Activated CD8-positive, alpha-beta T cell treated with anti-CD3 and anti-CD28 coated beads for 36 hours (primary cell): ENCODE results near the gene ZKSCAN1. TPM values are rescaled to one million over a fixed set of nuclear protein-coding genes. Genes with fewer than 3 reads are reported as not detected.

Experiments used
- ATAC-seq: fragments of 200-7000 bp; cut with Tn5 transposase; one replicate; pipeline ENCODE4 v1.10.0; 2021; ENCODE audit warnings: mild to moderate bottlenecking, moderate library complexity
- CTCF ChIA-PET: fragments of 350-600 bp; sonication (Branson Sonifier 250); formaldehyde crosslinking; loops from one replicate; lab custom pipeline; 2021; ENCODE audit warnings: antibody characterized with exemption; lab: Charles Lee
- POLR2A ChIA-PET: fragments of 350-600 bp; sonication (Branson Sonifier 250); formaldehyde crosslinking; loops from one replicate; lab custom pipeline; 2021; ENCODE audit warnings: antibody characterized with exemption; lab: Charles Lee
- DNase-seq: peaks from one replicate; pipeline ENCODE4 v3.0.0-alpha.2; 2020
- H3K27ac Mint-ChIP-seq: one replicate; pipeline ENCODE4 v1.8.0; 2021; ENCODE audit warnings: mild to moderate bottlenecking, mixed read lengths
- H3K27me3 Mint-ChIP-seq: one replicate; pipeline ENCODE4 v1.8.0; 2021; ENCODE audit warnings: mixed read lengths
- H3K36me3 Mint-ChIP-seq: one replicate; pipeline ENCODE4 v1.8.0; 2021; ENCODE audit warnings: low read depth, mixed read lengths
- H3K4me1 Mint-ChIP-seq: one replicate; pipeline ENCODE4 v1.8.0; 2021; ENCODE audit warnings: low read depth, mixed read lengths
- H3K4me3 Mint-ChIP-seq: one replicate; pipeline ENCODE4 v1.8.0; 2021; ENCODE audit warnings: mild to moderate bottlenecking, moderate library complexity, mixed read lengths
- H3K9me3 Mint-ChIP-seq: one replicate; pipeline ENCODE4 v1.8.0; 2021; ENCODE audit warnings: mixed read lengths
- CTCF ChIP-seq: fragments of 200-600 bp; IDR thresholded peaks from one replicate; pipeline ENCODE4 v1.8.0; 2022; ENCODE audit warnings: antibody characterized with exemption, mild to moderate bottlenecking
- intact Hi-C: fragments of 100-400 bp; cut with micrococcal nuclease; formaldehyde crosslinking; loops from one replicate; pipeline ENCODE4 v1.10.0; 2022
- total RNA-seq, 2 experiments: library from RNA; stranded (reverse); gene quantifications; one replicate each; pipeline ENCODE4 v1.2.3, GENCODE V29; 2021

ZKSCAN1 gene
- total RNA-seq, 2 experiments from 2014 or later = 41.9 to 47.3 TPM

GRCh38 chr7:100087055-100087750 is 71.8 kb downstream of the ZKSCAN1 start:
- Mint-ChIP-seq H3K9me3 (no peaks in the 10 kb centered on the region), H3K4me3 (peak overlapping the region; percentile 17), H3K36me3 (peaks cover 16% of the 10 kb centered on the region), H3K4me1 (peaks cover 27% of the 10 kb centered on the region), H3K27me3 (no peaks in the 10 kb centered on the region), H3K27ac (peak overlapping the region; percentile 6)
- ChIA-PET POLR2A (interaction anchor here (0.9 to 1.5 kb wide), 3 partner anchors 8 to 31 kb away, joined by 4 to 14 read pairs (median 6); partner anchors contain the start of genes AP4M1 and MCM7), CTCF (no interaction called here)
- no peak for TF ChIP-seq CTCF
- DNase-seq (no peak), ATAC-seq (no peak)
- intact Hi-C loops = loop anchor here (10.0 kb wide), 1 partner anchor 172 kb away; the partner anchor contains the start of gene TRIM4

- no peaks in the 10 kb centered on the region for H3K9me3 Mint-ChIP-seq
- peak overlapping the region; percentile 97 for H3K27ac Mint-ChIP-seq
- H3K4me3 Mint-ChIP-seq = peak overlapping the region; percentile 95
- DNase-seq (no peak), ATAC-seq (peak; percentile 1)
- no peaks in the 10 kb centered on the region for H3K27me3 Mint-ChIP-seq
- peaks cover 26% of the 10 kb centered on the region for H3K36me3 Mint-ChIP-seq
- POLR2A ChIA-PET = interaction anchor here (0.7 to 6.7 kb wide), 4 partner anchors 9 to 39 kb away, joined by 3 to 187 read pairs (median 6); partner anchors contain the start of genes AP4M1, MBLAC1 and MCM7
- TF ChIP-seq CTCF = no peak
- peaks cover 25% of the 10 kb centered on the region for H3K4me1 Mint-ChIP-seq
- intact Hi-C loops = loop anchor here (10.0 kb wide), 1 partner anchor 173 kb away; the partner anchor contains the start of gene TRIM4
- CTCF ChIA-PET = interaction anchor here (1.0 kb wide), 1 partner anchor 42 kb away, joined by 3 read pairs; no protein-coding TSS in a partner anchor
Measured at GRCh38 chr7:100088095-100088620, 72.8 kb downstream of the ZKSCAN1 start.

GRCh38 chr7:100088621-100089457 is 73.4 kb downstream of the ZKSCAN1 start, which contains the start of gene COPS6:
Gene COPS6, plus strand, starts transcription at chr7:100088969. Its CDS starts 22 bp downstream, at chr7:100088991.
- ATAC-seq = peak; percentile 72
- Mint-ChIP-seq H3K27ac (peak within 1 kb of the TSS; percentile 97), H3K4me3 (peak within 1 kb of the TSS; percentile 95), H3K27me3 (no peaks in the 10 kb centered on the region), H3K36me3 (peaks cover 33% of the 10 kb centered on the region), H3K4me1 (peaks cover 25% of the 10 kb centered on the region), H3K9me3 (no peaks in the 10 kb centered on the region)
- ChIA-PET POLR2A (interaction anchor here (1.0 to 6.7 kb wide), 3 partner anchors 8 to 38 kb away, joined by 5 to 187 read pairs (median 7); partner anchors contain the start of genes AP4M1, MBLAC1 and MCM7), CTCF (interaction anchor here (1.0 kb wide), 1 partner anchor 42 kb away, joined by 3 read pairs; no protein-coding TSS in a partner anchor)
- peak; percentile 88 for DNase-seq
- intact Hi-C loops = loop anchor here (10.0 kb wide), 1 partner anchor 174 kb away; the partner anchor contains the start of gene TRIM4
- no peak for TF ChIP-seq CTCF

- no peaks in the 10 kb centered on the region for H3K9me3 Mint-ChIP-seq
- H3K4me1 Mint-ChIP-seq = peaks cover 25% of the 10 kb centered on the region
- ChIA-PET CTCF (interaction anchor here (0.7 to 1.8 kb wide), 4 partner anchors 11 to 176 kb away, joined by 3 to 10 read pairs (median 3); partner anchors contain the start of genes AP4M1 and MCM7), POLR2A (interaction anchor here (0.5 to 6.7 kb wide), 9 partner anchors 8 to 183 kb away, joined by 3 to 187 read pairs (median 3); partner anchors contain the start of genes AP4M1, CNPY4 and MCM7)
- DNase-seq (peak; percentile 45), ATAC-seq (no peak)
- H3K4me3 Mint-ChIP-seq = peak overlapping the region; percentile 95
- peaks cover 37% of the 10 kb centered on the region for H3K36me3 Mint-ChIP-seq
- H3K27ac Mint-ChIP-seq = peak overlapping the region; percentile 97
- no peak for TF ChIP-seq CTCF
- H3K27me3 Mint-ChIP-seq = no peaks in the 10 kb centered on the region
- intact Hi-C loops = loop anchor here (10.0 kb wide), 1 partner anchor 175 kb away; the partner anchor contains the start of gene TRIM4
Measured at GRCh38 chr7:100089458-100090196, 74.2 kb downstream of the ZKSCAN1 start.
